GM12878 (cell line): Measurements from ENCODE around the gene HS6ST1.

Experiments used
- BCLAF1 ChIP-seq: fragments of 450-650 bp; IDR thresholded peaks from 2 replicates; pipeline ENCODE4 v1.6.1; 2017; ENCODE audit warnings: antibody characterized with exemption, mild to moderate bottlenecking, moderate library complexity
- CTCF ChIP-seq, 3 experiments: IDR thresholded peaks in 2 of 3; conservative IDR thresholded peaks in 1 of 3; 2 replicates each; pipeline ENCODE4 v1.5.1; 2011; ENCODE audit warnings: low read depth in 3 of 3, low read length in 3 of 3, mild to moderate bottlenecking in 3 of 3, control low read depth in 2 of 3, moderate library complexity in 2 of 3, inconsistent platforms in 1 of 3, mixed read lengths in 1 of 3; ENCODE audit not compliant: control insufficient read depth in 2 of 3, insufficient read depth in 1 of 3; ENCODE audit errors: extremely low read depth in 1 of 3
- REST ChIP-seq: IDR thresholded peaks from 2 replicates; pipeline ENCODE4 v1.6.1; 2012; ENCODE audit warnings: mild to moderate bottlenecking, low read depth, low read length
- SREBF1 ChIP-seq: IDR thresholded peaks from 2 replicates; pipeline ENCODE4 v1.6.1; 2012; ENCODE audit warnings: mild to moderate bottlenecking, low read length
- ZNF207 ChIP-seq: fragments of 450-650 bp; IDR thresholded peaks from 2 replicates; pipeline ENCODE4 v1.6.1; 2014; ENCODE audit warnings: antibody characterized with exemption, mild to moderate bottlenecking, borderline replicate concordance
- ZSCAN29 ChIP-seq: fragments of 450-650 bp; IDR thresholded peaks from 2 replicates; pipeline ENCODE4 v1.6.1; 2017; ENCODE audit warnings: mild to moderate bottlenecking, moderate library complexity

GRCh38 chr2:128279009-128279408, 39.7 kb downstream of the HS6ST1 start:
- TF ChIP-seq ZSCAN29 (no peak), REST (no peak), ZNF207 (no peak), CTCF (IDR thresholded peaks at IDR 0.05 in 2 of 3, conservative IDR thresholded peaks at IDR 0.05 in 1 of 3; ENCODE audit: control insufficient read depth in 2 of 3, extremely low read depth in 1 of 3, insufficient read depth in 1 of 3, low read depth in 3 of 3, low read length in 3 of 3) (no peak), SREBF1 (no peak), BCLAF1 (no peak)
